Measurements from ENCODE around the gene HBP1. TPM values are rescaled to one million over a fixed set of nuclear protein-coding genes. Genes with fewer than 3 reads are reported as not detected.
"Not testable (repeated sequence)": the region's sequence is repeated elsewhere in the genome, so short reads cannot be mapped to it uniquely, and the experiment has no call there.

The HBP1 gene
- total RNA-seq: 62.1 TPM

- DNase-seq (ENCODE audit: low spot score): peak; percentile 100
Measured at GRCh38 chr7:107168233-107169119, at the start of gene HBP1. Gene HBP1 (plus strand): TSS chr7:107169003. CDS start chr7:107179894, 10,891 bp downstream.

GRCh38 chr7:107119376-107120105 lies 49.3 kb upstream of the HBP1 start:
- no peak for DNase-seq (ENCODE audit: low spot score)

- no peak for DNase-seq (ENCODE audit: low spot score)
Measured at GRCh38 chr7:107122486-107122911, 46.3 kb upstream of the HBP1 start.

GRCh38 chr7:107123392-107123791 lies 45.4 kb upstream of the HBP1 start:
- DNase-seq (ENCODE audit: low spot score): no peak

- no peak for DNase-seq (ENCODE audit: low spot score)
Measured at GRCh38 chr7:107125475-107125874, 43.3 kb upstream of the HBP1 start.

- no peak for DNase-seq (ENCODE audit: low spot score)
Measured at GRCh38 chr7:107128217-107128616, 40.6 kb upstream of the HBP1 start.

- DNase-seq (ENCODE audit: low spot score): no peak
Measured at GRCh38 chr7:107128748-107129147, 40.1 kb upstream of the HBP1 start.

- no peak for DNase-seq (ENCODE audit: low spot score)
Measured at GRCh38 chr7:107130487-107131220, 38.1 kb upstream of the HBP1 start.

- no peak for DNase-seq (ENCODE audit: low spot score)
Measured at GRCh38 chr7:107133396-107133795, 35.4 kb upstream of the HBP1 start.

GRCh38 chr7:107138696-107139420 lies 29.9 kb upstream of the HBP1 start:
- no peak for DNase-seq (ENCODE audit: low spot score)

- not testable (repeated sequence) for DNase-seq (ENCODE audit: low spot score)
Measured at GRCh38 chr7:107143875-107144274, 24.9 kb upstream of the HBP1 start.

- DNase-seq (ENCODE audit: low spot score): no peak
Measured at GRCh38 chr7:107145067-107145838, 23.6 kb upstream of the HBP1 start.

- DNase-seq (ENCODE audit: low spot score): no peak
Measured at GRCh38 chr7:107147464-107148393, 21.1 kb upstream of the HBP1 start.

GRCh38 chr7:107148721-107149120 lies 20.1 kb upstream of the HBP1 start:
- no peak for DNase-seq (ENCODE audit: low spot score)

GRCh38 chr7:107149863-107150262 lies 18.9 kb upstream of the HBP1 start:
- no peak for DNase-seq (ENCODE audit: low spot score)

- DNase-seq (ENCODE audit: low spot score): peak; percentile 77
Measured at GRCh38 chr7:107150375-107151073, 18.3 kb upstream of the HBP1 start.

- DNase-seq (ENCODE audit: low spot score): no peak
Measured at GRCh38 chr7:107151538-107151937, 17.3 kb upstream of the HBP1 start.

- no peak for DNase-seq (ENCODE audit: low spot score)
Measured at GRCh38 chr7:107152011-107152410, 16.8 kb upstream of the HBP1 start.

GRCh38 chr7:107154826-107155225 lies 14.0 kb upstream of the HBP1 start:
- no peak for DNase-seq (ENCODE audit: low spot score)
